Myometrial cell (primary cell): ENCODE measurements around the gene TRIM59. TPM values are rescaled to one million over a fixed set of nuclear protein-coding genes. Genes with fewer than 3 reads are reported as not detected.

Experiments
- total RNA-seq: library from RNA; depleted of rRNA; stranded (reverse); fragments of >200 nt; gene quantifications from 2 replicates; pipeline ENCODE4 v1.2.3, GENCODE V29; 2015

Gene TRIM59, protein sequence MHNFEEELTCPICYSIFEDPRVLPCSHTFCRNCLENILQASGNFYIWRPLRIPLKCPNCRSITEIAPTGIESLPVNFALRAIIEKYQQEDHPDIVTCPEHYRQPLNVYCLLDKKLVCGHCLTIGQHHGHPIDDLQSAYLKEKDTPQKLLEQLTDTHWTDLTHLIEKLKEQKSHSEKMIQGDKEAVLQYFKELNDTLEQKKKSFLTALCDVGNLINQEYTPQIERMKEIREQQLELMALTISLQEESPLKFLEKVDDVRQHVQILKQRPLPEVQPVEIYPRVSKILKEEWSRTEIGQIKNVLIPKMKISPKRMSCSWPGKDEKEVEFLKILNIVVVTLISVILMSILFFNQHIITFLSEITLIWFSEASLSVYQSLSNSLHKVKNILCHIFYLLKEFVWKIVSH
- total RNA-seq: 26.8 and 35.1 TPM in 2 replicates

GRCh38 chr3:160449636-160450598 lies at the start of gene TRIM59:
TRIM59 (minus strand) TSS chr3:160449786; CDS start chr3:160439183, 10,603 bp downstream.

DNA sequence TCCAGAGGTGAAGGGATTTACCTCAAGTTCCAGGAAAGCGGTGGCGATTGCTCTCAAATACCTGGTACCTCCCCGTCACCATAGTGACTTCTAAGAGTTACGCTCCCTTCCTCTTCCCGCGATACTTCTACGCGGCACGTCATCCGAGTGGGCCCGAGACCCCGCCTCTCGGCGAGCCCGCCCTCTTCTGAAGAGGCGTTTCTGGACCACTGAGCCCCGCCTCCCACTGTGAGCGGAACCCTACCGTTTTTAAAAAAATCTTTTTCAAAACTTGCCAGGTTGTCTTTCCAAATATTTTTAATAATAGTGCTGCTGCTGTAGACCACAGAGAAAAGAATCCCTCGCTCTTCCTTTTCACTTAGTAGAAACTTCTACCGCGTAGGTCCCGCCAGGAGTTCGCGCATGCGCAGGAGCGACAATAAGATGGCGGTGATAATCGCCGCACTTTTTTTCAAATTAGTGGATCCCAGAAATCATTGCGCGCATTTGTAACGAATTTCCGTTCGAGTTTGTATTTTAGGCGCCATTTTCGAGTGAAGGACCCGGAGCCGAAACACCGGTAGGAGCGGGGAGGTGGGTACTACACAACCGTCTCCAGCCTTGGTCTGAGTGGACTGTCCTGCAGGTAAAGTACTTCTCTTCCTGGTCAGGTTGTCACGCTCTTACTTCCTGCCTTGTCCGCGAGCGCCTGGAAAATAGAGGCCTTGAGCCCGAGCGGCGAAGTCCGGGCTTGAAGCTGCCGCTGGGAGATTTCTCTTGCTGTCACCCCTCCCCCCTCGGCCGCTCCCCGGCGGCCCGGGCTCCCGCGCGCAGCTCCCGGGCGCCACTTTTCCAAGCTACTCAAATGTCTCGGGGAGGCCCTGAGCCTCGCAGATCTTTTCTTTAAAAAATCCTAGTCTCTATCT lies 50.2 kb downstream of the TRIM59 start, which contains the start of the genes IFT80 and SMC4:
Gene IFT80 (minus strand): TSS at position 101 of the 905 bp plus-strand sequence. CDS start 14,625 bp downstream, outside the sequence.
Gene SMC4 (plus strand): TSS at position 526 of the 905 bp plus-strand sequence. CDS start 1,177 bp downstream, outside the sequence.

Other genes with a start within 250 kb of the TRIM59 start
- gene C3orf80, start 224.4 kb downstream of the TRIM59 start, total RNA-seq: not detected in 2 replicates
- gene IFT80, start 50.6 kb downstream of the TRIM59 start, total RNA-seq: 47.3 and 56.8 TPM in 2 replicates
- 45.5 and 48.7 TPM in 2 replicates for gene SMC4, start 50.1 kb downstream of the TRIM59 start, total RNA-seq
- 29.4 and 35.8 TPM in 2 replicates for gene KPNA4, start 115.8 kb upstream of the TRIM59 start, total RNA-seq
- not detected in 2 replicates for gene ARL14, start 227.4 kb upstream of the TRIM59 start, total RNA-seq